ENCODE measurements around the gene CCDC157. TPM values are rescaled to one million over a fixed set of nuclear protein-coding genes. Genes with fewer than 3 reads are reported as not detected.
A peak's percentile ranks its signal among the peaks of the same experiment; 100 is the strongest.
"Not testable (repeated sequence)": the region's sequence is repeated elsewhere in the genome, so short reads cannot be mapped to it uniquely, and the experiment has no call there.

The CCDC157 gene
- polyA plus RNA-seq, 1 donor: 1.7 TPM

DNA sequence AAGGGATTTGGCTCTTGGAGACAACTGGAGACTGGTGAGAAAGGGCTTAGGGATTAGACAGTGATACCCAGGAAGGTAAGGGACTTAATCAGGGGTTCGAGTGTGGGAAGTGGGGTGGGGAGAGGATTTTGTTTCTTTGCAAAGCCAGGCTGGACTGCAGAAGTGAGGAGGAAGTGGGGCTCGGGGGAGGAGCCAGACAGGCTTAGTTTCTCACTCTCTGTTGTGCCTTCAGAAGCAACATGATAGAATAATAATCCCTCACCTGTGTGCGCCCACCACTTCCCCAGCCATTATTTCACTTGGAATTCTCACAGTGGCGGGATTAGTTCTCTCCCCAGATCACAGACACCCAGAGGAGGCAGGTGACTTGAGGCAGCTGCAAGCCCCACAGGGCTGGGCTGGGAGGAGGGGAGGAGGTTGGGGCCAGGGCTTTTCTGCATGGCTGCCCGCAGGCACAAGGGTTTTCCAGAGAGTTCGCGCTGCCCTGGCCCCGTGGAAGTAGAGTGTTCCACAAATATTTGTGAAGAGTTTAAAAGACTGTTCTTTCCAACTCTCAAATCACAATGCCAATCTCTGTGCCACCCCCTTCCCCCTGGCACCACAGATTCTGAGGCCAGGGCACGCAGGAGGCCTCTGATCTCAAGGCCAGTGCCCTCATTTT lies 36.0 kb downstream of the CCDC157 start:
- DNase-seq: no peak

DNA sequence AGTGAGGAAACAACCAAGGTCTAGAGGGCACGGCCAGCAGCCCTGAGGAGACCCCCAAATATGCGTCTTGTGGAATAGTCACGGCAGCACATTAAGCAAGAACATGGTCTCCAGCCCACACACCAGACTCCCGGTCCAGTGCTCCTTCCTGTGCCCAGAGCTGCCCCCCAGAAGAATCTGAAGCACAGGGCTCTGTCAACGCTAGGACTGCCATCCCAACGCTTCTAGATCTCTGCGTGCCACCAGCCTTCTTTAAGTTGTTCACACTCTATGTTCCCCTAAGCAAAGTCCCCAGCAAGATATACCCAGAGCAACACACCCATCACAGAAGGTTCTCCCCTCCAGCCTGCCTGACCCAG lies 36.5 kb downstream of the CCDC157 start:
- no peak for DNase-seq

DNA sequence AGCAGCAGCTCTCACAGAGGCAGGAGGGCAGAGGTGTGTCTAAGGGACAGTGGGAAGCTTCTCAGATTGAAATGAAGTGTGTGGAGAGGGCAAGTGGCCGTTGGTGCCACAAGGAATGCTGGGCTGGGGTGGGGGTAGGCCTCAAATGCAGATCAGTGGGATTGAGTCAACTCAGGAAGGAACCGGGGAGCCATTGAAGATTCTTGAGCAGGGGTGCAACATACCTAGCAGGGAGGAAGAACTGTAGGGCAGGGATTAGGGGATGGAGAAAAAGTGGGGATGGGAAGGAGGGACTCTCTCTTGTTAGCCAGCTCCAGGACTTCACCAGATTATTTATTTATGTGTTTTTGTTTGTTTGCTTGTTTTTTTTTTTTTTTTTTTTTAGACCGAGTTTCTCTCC lies 37.1 kb downstream of the CCDC157 start:
- DNase-seq: no peak

DNA sequence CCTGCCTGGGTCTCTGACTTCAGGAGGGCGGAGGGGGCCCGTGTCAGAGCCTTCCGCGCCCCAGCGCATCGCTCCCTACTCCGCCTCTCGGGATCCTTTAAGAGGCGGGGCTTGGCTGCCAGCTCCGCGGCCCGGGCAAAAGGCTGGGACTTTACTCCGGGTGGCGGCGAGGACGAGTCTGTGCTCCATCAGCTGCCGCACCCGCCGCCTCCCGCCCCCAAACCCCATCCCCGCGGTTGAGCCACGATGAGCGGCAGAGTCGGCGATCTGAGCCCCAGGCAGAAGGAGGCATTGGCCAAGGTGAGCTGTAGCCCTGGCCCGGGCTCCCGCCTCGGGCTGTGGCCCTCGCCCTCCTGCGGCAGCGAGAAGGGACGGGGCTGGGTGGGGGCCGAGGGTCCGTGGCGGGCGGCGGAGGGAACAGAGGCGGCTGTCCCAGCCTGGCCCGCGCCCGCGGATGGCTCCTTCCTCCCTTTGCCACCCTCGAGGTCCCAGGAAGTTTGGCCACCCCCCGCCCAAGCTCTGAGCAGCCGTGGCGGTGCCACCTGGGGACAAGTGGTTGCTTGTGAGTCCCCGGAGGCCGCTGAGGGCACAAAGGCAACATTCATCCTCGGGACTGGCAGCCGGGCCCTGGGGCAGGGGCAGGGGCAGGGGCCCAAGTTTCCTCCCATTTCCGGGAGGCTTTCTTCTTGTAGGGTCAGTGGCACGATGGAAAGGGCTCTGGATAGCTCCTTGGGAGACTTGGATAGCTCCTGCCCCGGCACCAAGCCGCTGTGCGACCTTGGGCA lies 40.3 kb downstream of the CCDC157 start, which contains the start of gene SEC14L2:
Gene SEC14L2 (plus strand): TSS at position 148 of the 785 bp plus-strand sequence. CDS start 99 bp downstream, at position 247.
- DNase-seq: peak; percentile 55

DNA sequence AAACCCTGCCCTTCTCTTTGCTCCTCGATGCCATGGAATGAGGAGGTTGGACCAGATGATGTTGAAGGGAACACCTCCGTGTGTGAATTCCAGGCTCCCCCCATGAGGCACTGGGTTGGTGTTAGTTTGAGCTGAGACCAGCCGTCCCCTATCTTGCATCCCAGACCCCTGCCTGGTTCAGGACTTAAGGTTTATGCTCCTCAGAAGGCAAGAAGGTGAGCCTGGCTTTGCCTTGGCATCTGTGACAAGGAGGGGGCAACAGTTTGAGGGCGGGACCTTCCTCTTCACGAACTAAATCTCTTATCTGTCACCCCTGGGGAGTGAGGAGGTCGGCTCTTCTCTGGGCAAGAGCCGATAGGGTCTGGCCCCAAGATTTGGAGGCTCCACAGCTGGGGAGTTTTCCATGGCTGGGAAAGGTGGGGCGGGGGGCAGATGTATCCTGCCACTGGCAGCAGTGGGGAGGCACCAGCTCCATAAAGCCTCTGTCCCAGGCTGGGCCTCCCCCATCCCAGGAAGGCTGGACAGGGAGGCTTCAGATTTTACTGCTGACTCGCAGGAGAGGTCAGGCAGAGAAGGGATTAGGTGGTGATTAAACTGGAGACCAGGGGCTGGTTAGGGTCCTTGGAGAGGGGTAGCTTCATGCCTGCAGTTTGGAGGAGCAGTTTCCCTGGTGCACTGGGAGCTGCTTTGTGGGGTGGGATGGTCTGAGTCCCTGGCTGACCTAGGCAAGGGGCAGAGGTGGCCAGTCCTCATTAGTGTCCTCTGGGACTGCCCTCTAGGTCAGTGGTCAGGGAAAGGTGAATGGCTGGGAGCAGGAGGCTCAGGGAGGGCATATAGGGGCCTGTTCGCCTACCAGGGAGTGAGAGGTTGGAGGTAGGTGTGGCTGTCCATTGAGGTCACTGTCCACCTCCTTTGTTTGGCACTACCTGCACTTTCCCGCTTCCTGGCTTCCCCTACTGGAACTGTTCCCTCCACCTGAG lies 41.1 kb downstream of the CCDC157 start:
- no peak for DNase-seq

DNA sequence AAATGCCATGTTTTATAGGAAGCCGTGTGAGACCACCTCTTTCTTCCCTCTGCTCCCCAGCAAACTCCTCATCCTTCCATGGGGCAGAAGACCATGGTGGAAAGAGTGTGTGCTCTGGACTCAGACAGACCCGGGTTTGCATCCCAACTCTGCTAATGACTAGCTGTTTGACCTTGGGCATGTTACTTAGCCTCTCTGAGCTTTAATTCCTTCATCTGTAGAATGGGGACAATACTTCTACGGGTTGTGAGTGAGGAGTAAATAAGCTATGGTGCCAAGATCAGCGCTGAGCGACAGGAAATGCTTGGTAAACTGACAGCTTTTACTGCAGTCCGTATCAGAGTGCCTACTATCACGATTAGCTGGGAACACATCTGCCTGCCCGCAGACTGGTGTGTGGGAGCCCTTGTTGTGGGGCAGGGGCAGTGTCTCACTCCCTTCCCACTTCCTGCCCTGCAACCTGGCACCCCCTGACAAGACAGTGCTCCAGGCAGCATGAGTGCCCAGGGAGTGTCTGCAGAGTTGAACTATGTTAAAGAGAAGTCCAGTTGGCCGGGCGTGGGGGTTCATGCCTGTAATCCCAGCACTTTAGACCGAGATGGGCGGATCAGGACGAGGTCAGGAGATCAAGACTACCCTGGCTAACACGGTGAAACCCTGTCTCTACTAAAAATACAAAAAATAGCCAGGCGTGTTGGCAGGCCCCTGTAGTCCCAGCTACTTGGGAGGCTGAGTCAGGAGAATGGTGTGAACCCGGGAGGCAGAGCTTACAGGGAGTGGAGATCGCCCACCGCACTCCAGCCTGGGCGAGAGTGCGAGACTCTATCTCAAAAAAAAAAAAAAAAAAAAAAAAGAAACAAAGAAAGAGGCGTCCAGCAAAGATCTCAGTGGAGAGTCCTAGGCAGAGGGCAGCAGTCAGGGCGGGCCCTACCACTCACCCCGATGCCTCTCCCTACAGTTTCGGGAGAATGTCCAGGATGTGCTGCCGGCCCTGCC lies 42.2 kb downstream of the CCDC157 start:
- no peak for DNase-seq

DNA sequence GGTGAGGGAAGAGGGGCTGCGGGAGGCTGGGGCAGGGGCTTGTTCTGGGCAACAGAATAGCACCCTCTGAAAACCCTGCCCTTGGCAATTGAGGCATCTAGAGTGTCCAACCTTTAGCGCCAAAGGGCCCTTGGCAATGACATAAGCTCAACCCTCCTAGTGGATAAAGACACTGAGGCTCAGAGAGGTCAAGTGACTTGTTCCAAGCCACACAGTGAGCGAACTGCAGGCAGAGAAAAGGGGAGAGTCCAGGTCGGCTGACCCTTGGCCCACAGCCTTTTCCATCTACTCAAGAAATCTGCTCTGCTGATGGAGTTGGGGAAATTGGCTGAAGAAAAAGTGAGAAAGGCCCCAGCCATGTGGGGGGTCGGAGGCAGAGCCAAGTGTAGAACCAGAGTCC lies 42.9 kb downstream of the CCDC157 start:
- no peak for DNase-seq

DNA sequence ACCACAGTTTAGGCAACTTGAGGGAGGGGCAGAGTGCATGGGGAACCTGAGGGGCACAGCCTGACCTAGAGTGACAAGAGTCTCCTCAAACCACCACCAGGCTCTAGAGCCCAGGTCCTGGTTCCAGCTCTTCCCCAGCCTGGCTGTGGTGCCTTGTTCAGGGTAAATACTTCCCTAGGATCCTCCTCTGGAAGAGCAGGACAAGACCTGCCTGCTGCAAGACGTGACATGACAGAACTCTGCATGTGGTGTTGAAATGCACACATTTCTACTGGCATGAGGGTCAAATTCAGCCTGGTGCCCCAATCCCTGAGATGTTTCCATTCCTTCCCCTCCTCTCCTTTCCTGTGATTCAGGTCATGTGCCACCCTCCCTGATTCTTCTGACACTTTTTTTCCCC lies 43.4 kb downstream of the CCDC157 start:
- DNase-seq: no peak

DNA sequence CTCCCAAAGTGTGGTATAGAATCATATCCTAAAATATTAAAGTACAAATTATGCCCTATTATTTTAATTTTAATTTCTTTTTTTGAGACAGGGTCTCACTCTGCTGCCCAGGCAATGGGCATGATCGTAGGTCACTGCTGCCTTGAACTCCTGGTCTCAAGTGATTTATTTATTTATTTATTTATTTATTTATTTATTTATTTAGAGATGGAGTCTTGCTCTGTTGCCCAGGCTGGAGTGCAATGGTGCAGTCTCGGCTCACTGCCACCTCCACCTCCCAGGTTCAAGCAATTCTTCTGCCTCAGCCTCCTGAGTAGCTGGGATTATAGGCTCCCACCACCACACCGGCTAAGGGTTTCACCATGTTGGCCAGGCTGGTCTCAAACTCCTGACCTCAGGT lies 44.2 kb downstream of the CCDC157 start:
- DNase-seq: not testable (repeated sequence)

DNA sequence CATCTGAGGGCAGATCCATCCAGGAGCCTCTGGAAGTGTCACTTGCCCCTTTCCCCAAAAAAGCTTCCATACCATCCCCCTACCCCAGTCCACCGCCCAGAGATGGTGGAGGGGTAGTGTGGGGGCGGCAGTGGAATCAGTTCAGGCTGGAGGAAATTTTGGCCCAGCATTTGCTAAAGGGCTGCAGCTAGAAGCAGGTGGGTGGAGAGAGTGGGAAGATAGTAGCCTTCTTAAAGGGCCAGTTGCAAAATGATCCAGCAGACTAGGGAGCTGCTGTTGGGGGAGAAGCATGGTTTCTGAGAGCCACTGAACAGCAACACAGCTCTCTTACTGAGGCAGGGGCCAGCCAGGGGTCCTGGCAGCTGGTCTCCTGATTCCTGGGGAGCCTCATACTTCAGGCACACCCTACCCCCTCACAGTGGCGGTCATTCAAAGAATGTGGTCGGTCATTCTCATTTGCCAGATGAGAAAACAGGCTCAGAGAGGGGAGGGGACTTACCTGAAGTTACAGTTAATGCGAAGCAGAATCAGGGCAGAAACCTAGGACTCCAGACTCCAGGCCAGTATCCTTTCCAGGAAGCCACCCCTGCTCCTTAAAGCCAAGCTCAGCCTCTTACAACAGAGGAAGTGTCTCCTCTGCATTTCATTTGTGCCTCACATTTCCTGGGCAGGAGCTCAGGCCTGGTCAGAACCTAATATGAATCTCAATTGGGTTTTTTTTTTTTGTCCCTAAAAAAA lies 45.4 kb downstream of the CCDC157 start:
- DNase-seq: peak; percentile 18

DNA sequence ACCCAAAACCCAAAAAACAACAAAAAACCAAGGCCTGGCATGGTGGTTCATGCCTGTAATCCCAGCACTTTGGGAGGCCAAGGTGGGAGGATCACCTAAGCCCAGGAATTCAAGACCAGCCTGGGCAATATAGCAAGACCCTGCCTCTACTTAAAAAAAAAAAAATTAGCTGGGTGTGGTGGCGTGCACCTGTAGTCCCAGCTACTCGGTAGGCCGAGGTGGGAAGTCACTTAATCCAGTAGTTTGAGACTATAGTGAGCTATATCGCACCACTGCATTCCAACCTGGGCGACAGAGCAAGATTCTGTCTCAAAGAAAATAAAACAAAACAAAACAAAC lies 45.9 kb downstream of the CCDC157 start:
- DNase-seq: not testable (repeated sequence)

DNA sequence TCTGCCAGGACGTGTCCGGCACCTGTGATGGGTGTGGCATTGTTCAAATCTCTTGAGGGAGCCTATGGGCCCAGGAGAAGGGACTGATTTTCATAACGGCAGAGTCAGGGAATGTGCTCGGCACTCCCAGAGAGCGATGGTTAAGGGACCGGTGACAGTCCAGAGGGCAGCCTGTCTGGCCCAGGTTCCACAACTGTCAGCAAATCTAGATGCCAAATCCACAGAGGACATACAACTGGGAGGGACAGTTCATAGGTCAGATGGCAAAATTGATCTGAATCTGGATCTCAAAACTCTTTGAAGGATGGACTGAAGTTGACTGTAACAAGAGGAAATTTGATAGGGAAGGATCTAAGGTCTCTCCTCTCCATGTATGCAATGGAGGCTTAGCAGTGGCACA lies 47.5 kb downstream of the CCDC157 start:
- DNase-seq: no peak

DNA sequence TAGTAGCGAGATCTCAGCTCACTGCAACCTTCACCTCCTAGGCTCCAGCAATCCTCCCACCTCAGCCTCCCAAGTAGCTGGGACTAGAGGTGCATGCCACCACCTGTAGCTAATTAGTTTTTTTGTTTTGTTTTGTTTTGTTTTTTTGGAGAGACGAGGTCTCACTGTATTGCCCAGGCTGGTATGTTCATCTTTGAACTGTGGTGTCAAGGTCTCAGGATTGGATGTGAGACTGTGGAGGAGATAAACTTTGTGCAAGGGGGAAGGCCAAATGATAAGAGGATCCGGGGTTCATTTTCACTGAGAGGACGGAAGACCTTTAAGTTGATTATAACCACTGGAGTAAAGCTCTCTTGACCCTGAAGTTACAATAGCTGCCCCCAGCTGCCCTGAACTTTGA lies 48.9 kb downstream of the CCDC157 start:
- DNase-seq: no peak

DNA sequence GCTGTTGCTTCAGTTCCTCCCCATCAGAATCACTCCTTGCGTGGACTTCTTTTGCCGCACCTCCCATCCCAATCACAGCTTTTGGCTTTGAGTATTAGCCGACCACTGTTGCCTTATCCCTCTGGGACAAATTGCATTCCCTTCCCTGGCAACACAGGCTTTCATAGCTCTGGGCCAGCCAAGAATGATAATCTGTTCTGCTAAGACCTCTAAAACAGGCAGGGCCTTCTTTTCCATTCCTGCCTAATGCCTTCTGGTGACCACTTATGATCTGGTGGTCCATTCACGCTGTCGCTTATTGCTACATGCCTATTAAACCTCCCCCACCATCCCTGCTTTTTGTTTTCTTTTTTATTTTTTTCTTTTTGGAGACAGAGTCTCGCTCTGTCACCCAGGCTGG lies 49.6 kb downstream of the CCDC157 start:
- no peak for DNase-seq

DNA sequence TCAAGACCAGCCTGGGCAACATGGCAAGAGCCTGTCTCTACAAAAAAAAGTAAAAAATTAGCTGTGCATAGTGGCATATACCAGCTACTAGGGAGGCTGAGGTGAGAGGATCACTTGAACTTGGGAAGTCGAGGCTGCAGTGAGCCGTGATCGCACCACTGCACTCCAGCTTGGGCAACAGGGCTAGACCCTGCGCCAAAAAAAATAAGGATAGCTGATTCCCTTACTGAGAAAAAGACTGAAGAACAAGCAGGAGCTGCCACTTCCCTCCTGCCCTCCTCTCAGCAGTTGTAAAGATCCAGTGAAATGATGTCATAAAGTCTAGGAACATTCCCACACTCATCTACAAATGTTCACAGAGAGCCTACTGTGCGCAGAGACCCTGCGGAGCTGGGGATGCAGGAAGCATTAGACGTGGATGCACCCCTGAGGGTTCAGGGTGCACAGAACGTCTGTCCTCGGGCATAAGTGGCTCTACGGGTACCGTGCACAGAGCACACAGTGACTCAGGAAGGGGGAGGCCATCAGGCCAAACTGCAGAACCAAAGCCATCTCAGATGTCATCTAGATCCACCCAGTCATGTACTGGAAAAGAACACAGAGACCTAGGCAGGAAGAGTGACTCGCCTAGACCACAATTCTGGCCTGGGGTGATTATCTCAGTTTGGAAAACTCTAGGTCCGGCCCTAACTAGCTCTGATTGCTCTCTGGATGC lies 51.7 kb downstream of the CCDC157 start:
- no peak for DNase-seq

DNA sequence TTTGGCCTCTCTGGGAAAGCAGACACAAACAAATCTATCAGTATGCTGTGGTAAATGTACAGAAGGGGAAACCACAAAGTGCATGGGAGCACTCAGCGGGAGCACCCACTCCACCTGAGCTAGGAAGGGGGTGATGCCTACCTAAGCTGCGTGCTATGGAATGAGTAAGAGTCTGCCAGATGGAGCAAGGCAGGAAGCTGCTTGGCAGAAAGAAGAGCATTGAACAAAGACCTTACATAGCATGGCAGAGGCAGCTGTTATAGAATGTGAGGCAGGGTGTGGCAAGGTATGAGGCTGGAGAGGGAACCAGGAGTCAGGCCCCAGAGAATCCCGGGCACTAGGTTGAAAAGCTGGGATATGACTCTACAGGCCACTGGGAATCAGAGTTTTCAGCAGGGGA lies 55.0 kb downstream of the CCDC157 start:
- no peak for DNase-seq

DNA sequence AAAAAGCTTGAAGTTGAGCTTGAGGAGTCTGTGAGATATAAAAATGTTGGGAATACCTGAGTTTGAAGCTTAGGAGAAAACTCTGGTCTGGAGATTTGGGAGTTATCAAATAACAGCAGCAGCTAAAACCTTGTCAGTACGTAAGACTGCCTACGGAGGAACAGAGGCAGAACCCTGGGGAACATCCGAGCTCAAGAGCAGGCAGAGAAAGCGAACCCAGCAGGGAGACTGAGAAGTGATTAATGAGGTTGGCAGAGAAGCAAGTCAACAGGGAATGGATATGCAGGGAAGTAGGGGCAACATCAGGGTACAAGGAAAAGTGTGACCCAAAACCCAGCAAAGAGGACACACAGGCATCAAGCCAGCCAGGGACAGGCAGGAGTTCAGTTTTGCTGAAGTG lies 56.2 kb downstream of the CCDC157 start:
- no peak for DNase-seq

DNA sequence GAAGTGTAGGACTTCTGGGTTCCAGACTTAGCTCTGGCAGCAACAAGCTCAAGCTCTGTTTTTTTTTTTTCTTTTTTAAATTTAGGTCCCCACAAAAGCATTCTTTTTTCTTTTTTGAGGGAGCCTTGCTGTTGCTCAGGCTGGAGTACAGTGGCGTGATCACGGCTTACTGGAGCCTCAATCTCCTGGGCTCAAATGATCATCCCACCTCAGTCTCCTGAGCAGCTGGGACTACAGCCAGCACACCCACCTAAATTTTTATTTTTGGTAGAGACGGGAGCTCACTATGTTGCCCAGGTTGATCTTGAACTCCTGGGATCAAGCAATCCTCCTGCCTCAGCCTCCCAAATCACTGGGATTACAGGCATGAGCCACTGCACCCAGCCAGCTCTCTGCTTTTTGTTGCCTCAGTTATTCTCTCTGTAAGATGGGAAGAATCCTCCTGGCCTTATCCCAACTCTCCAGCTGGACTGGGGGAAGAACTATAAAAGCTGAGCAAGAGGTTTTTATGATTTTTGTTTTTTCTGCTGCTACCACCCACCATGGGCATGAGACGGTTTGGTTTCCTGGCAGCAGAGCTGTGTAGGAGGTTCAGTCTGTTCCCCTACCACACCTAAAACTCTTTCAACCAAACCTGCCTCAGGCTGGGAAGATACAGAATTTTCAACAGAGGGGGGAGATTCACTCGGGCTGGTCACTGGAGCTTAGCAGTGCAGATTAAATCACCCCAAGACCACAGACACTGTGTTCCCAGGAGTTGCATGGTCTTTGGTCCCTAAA lies 57.1 kb downstream of the CCDC157 start:
- DNase-seq: no peak

DNA sequence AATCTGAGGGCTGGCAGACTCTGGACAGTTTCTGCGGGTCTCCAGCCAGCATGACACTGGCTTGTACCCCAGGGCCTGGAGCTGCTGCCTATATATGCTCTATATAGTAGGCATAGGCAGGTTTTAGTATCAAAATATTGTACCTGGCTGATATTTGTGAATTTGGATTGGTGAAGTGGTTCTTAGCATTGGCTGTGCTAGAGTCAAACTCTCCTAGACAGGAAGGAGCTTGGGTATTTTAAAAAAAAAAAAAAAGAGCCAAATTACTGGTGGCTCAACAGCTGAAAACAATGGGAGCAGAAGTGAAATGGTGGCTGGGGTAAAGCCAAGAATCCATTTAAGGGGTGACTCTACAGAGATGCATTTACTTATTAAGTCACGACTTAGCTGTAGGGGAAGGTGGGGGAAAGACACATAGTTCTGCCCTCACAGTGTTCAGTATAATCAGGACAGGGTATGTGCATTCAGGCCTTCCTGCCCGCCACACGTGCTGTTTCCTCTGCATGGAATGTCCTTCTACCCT lies 57.8 kb downstream of the CCDC157 start:
- no peak for DNase-seq
